Measurements from ENCODE around the gene WBP1.
A peak's percentile ranks its signal among the peaks of the same experiment; 100 is the strongest.
"Not testable (repeated sequence)": the region's sequence is repeated elsewhere in the genome, so short reads cannot be mapped to it uniquely, and the experiment has no call there.

WBP1 gene

DNA sequence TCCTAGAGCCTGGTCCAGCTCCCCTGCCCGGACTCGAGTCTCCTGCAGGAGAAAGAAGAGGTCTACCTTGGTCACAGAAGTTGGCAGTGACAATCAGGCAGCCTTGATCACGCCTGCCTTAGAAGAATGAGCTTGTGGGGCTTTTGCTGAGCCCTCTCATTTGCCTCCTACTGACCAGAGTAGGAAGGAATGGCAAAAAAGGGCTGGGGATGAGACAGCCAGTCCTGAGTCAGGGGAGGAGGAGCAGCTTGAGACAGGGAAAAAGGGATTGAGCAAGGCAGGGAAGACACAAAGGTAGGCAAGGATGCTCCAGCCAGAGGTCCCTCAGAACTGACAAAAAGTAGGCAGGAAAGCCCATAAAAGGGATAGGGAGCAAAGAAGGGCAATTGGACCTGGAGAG lies 30.7 kb upstream of the WBP1 start:
- DNase-seq (ENCODE audit: low spot score): no peak

GRCh38 chr2:74428675-74429074 lies 29.6 kb upstream of the WBP1 start:
- no peak for DNase-seq (ENCODE audit: low spot score)

- DNase-seq (ENCODE audit: low spot score): no peak
These were observed 28.5 kb upstream of the WBP1 start for GRCh38 chr2:74429487-74430451.

DNA sequence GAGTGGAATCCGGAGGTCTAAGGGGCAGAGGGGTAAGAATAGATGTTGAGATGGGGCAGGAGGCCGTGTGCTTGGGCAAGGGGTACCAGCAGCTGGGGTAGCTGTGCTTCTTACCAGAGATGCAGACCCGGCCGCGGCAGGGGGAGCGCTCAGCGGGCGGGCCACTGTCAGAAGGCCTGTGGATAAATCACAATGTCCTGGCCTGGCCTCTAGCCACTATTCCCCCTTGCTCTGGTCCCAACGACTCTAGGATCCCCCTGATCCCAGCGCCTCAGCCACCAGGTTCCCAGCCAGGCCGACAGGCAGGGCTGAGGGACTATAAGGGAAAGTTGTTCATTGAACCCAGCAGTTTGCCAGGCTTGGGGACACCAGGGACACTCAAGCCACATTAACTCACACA lies 27.7 kb upstream of the WBP1 start:
- DNase-seq (ENCODE audit: low spot score): no peak

GRCh38 chr2:74436111-74436805 lies 22.0 kb upstream of the WBP1 start:
- DNase-seq (ENCODE audit: low spot score): no peak

GRCh38 chr2:74436848-74437695 lies 21.2 kb upstream of the WBP1 start:
- no peak for DNase-seq (ENCODE audit: low spot score)

DNA sequence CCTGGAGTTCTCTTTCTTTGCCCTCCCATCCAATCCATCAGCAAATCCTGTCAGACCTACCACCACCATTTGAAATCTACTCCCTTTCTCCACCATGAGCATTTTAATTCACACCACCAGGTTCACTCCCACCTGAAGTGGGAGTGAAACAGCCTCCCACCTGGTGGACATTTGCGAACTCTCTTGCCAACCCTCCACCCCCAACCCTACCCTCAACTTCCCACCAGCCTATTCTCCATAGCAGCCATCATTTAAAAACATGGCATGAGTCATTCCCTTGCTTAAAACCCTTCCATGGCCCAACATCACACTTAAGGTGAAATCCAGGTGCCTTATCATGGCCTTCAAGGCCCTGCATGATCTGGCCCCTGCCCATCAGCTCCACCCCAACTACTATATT lies 20.0 kb upstream of the WBP1 start:
- no peak for DNase-seq (ENCODE audit: low spot score)

GRCh38 chr2:74439373-74439772 lies 18.9 kb upstream of the WBP1 start:
- DNase-seq (ENCODE audit: low spot score): no peak

GRCh38 chr2:74439803-74440377 lies 18.3 kb upstream of the WBP1 start:
- no peak for DNase-seq (ENCODE audit: low spot score)

- DNase-seq (ENCODE audit: low spot score): peak; percentile 96
These were observed 17.7 kb upstream of the WBP1 start for GRCh38 chr2:74440378-74441169.

- DNase-seq (ENCODE audit: low spot score): no peak
These were observed 17.0 kb upstream of the WBP1 start for GRCh38 chr2:74441170-74441689.

- DNase-seq (ENCODE audit: low spot score): peak; percentile 86
These were observed 16.4 kb upstream of the WBP1 start, which contains the start of gene RTKN for GRCh38 chr2:74441690-74442482. TSS of gene RTKN (minus strand) at chr2:74441937. CDS start at chr2:74441816, 121 bp downstream.

DNA sequence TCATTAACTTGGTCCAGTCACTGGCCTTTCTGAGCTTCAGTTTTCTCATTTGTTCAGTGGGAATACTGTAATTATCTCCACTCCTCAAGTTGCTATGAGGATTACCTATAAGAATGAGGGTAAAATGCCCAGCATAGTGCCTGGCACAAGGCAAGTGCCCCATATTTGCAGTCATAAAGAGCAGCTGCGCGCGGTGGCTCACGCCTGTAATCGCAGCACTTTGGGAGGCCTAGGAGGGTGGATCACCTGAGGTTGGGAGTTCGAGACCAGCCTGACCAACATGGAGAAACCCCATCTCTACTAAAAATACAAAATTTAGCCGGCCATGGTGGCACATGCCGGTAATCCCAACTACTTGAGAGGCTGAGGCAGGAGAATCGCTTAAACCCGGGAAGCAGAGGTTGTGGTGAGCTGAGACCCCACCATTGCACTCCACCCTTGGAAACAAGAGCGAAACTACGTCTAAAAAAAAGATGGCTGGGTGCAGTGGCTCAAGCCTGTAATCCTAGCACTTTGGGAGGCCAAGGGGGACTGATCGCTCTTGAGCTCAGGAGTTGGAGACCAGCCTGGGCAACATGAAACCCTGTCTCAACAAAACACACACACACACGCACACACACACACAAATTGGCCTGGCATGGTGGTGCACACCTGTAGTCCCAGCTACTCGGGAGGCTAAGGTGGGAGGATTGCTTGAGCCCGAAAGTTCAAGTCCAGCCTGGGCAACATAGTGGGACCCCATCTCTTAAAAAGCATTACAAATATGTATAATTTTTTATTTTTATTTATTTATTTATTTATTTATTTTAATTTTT lies 15.5 kb upstream of the WBP1 start:
- not testable (repeated sequence) for DNase-seq (ENCODE audit: low spot score)

DNA sequence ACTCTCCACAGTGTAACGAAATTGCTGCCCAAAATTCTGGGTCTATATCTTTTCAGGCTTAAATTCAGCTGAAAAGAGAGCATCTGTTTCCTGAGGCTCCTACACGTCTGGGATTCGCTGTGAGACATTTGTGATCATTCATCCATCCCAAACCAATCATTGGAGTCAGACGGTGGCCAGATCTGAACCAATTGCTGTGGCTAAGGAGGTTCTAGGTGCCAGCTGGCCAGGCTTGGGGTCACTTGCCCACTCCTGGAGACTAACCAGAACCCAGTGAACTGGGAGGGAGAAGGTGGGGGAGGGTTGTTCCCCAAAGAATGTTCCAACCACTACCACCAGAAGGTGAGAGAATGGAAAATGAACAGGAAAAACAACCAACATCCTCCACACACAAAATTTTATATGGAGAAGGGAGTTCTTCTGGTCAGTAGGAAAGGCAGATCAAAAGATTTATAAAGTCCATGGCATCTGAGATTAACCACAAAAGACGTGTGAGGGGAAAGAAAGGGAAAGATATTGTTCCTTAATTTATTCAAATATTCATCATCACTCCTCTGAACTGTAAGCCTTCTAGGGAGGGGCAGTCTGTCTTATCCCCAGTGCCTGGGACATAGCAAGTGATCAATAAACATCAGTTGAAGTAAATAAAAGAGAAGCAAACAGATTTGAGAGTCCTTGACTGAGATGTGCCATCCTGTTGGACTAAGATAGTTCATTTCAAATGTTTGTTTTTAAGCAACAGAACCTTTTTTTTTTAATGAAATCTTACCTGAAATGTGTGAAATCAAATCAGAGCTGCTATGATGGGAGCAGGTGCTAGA lies 13.5 kb upstream of the WBP1 start:
- no peak for DNase-seq (ENCODE audit: low spot score)

DNA sequence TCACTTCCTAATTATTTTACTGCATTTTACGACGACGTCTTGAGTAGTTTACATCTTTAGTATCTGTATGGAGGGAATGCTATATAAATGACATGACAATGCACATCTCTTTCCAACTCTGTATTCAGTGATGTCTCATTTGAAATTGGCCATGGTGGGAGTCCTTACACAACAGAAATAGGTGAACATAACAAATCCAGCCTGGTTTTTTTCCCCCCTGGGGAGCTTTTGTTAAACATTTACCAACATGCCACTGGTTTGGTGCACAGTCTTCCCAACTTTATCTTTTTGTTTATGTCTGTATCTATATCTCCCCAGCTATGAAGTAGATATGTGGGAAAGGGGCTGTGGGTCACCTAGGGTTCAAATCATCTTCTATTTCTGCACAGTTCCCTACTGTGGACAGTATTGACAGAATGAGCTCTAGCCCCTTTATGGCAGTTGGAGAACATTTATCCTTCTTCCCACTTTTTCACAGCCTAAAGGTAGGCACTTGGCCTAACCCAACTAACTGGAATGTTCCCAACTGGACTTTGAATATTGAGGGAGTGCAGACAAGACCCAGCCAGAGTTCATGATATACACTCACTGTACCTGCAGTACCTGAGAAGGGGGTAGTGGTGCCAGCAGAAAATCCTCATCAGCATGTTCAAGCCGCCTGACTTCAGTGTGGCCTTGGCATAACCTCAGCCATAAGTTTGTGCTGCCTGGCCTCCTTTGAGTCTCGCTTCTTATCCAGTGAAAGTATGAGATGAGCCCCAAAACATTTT lies 10.8 kb upstream of the WBP1 start:
- no peak for DNase-seq (ENCODE audit: low spot score)

- DNase-seq (ENCODE audit: low spot score): no peak
These were observed 9.5 kb upstream of the WBP1 start for GRCh38 chr2:74448771-74449170.

GRCh38 chr2:74450570-74451190 lies 7.6 kb upstream of the WBP1 start:
- no peak for DNase-seq (ENCODE audit: low spot score)
